Gastroesophageal sphincter (tissue), 4 donors: ENCODE measurements around the gene ZFYVE27. TPM values are rescaled to one million over a fixed set of nuclear protein-coding genes. Genes with fewer than 3 reads are reported as not detected.
A peak's percentile ranks its signal among the peaks of the same experiment; 100 is the strongest.

Experiments used
- ATAC-seq: fragments of 150-250 bp; one replicate; pipeline ENCODE4 v1.9.1; 2016; ENCODE audit warnings: mild to moderate bottlenecking, moderate library complexity
- H3K27ac ChIP-seq, 4 donors: fragments of 200-600 bp; sonication (generic) in 3 of 4; 1 replicate in 3 of 4; 2 replicates in 1 of 4; pipeline ENCODE4 v1.5.1; 2016 to 2019
- H3K27me3 ChIP-seq: fragments of 200-600 bp; sonication (generic); one replicate; pipeline ENCODE4 v1.5.1; 2019
- H3K36me3 ChIP-seq, 2 donors: fragments of 200-600 bp; sonication (generic); one replicate each; pipeline ENCODE4 v1.5.1; 2019; ENCODE audit warnings: control low read depth in 1 of 2
- H3K4me1 ChIP-seq, 3 donors: fragments of 200-600 bp; sonication (generic); 1 replicate in 2 of 3; 2 replicates in 1 of 3; pipeline ENCODE4 v1.5.1; 2016 to 2019; ENCODE audit warnings: control low read depth in 2 of 3
- H3K4me3 ChIP-seq, 2 donors: fragments of 200-600 bp; sonication (generic); one replicate each; pipeline ENCODE4 v1.5.1; 2019; ENCODE audit warnings: mild to moderate bottlenecking in 1 of 2, moderate library complexity in 1 of 2
- H3K9me3 ChIP-seq, 3 donors: fragments of 200-600 bp; sonication (generic); one replicate each; pipeline ENCODE4 v1.5.1; 2017 to 2019; ENCODE audit warnings: control low read depth in 2 of 3
- CTCF ChIP-seq, 4 experiments: fragments of 200-600 bp in 2 of 4; fragments of 450-650 bp in 2 of 4; sonication (generic) in 1 of 4; IDR thresholded peaks; one replicate each; pipeline ENCODE4 v1.5.1; 2017 to 2019; ENCODE audit warnings: antibody characterized with exemption in 4 of 4, mild to moderate bottlenecking in 2 of 4, moderate library complexity in 2 of 4
- EP300 ChIP-seq: sonication (generic); formaldehyde crosslinking; IDR thresholded peaks from one replicate; pipeline ENCODE4 v1.6.1; 2017; ENCODE audit warnings: antibody characterized with exemption, mild to moderate bottlenecking
- POLR2A ChIP-seq, 2 donors: fragments of 450-650 bp; IDR thresholded peaks; one replicate each; pipeline ENCODE4 v1.6.1; 2017; ENCODE audit warnings: antibody characterized with exemption in 2 of 2, mild to moderate bottlenecking in 2 of 2, moderate library complexity in 1 of 2
- POLR2AphosphoS5 ChIP-seq: sonication (generic); formaldehyde crosslinking; IDR thresholded peaks from one replicate; pipeline ENCODE4 v1.6.1; 2017; ENCODE audit warnings: antibody characterized with exemption
- WGBS, 2 donors: methylation state at CpG; one replicate each; pipeline ENCODE4 v1.1.5; 2018; ENCODE audit warnings: low coverage in 1 of 2; 5-methylcytosine and 5-hydroxymethylcytosine counted together
- total RNA-seq, 4 donors: library from RNA; depleted of rRNA; stranded (reverse); fragments of >200 nt; gene quantifications; one replicate each; pipeline ENCODE4 v1.1.0, GENCODE V29; 2016

ZFYVE27 gene
- total RNA-seq, 4 donors from 2014 or later, result 6.7 to 24.2 (median 19.2) TPM

GRCh38 chr10:97701438-97702069 is 35.4 kb upstream of the ZFYVE27 start:
- peak; percentile 91 for ATAC-seq
- H3K27ac ChIP-seq, result no peak overlapping the region
- 0 to 37% methylated on average over 4 to 5 of the region's 12 CpGs for WGBS, 2 donors

GRCh38 chr10:97703398-97704067 is 33.4 kb upstream of the ZFYVE27 start:
- H3K27ac ChIP-seq, result no peak overlapping the region
- ATAC-seq, result no peak
- no peaks in the 10 kb centered on the region for H3K36me3 ChIP-seq
- no peak overlapping the region for H3K4me3 ChIP-seq
- H3K27me3 ChIP-seq, result no peaks in the 10 kb centered on the region
- TF ChIP-seq POLR2AphosphoS5 (no peak), EP300 (no peak), CTCF (IDR thresholded peaks at IDR 0.05) (no peak), POLR2A (IDR thresholded peaks at IDR 0.05) (no peak)
- H3K4me1 ChIP-seq, result peaks cover 0 to 29% (median 9%) of the 10 kb centered on the region in 3 donors
- H3K9me3 ChIP-seq, result no peaks in the 10 kb centered on the region
- WGBS, 2 donors, result 69 to 87% methylated on average over 6 to 7 of the region's 7 CpGs

More at GRCh38 chr10:97701438-97702069, 35.4 kb upstream of the ZFYVE27 start:
- TF ChIP-seq POLR2AphosphoS5 (no peak), CTCF (IDR thresholded peaks at IDR 0.05) (peak; percentile 72 to 91 (median 86)), POLR2A (IDR thresholded peaks at IDR 0.05) (no peak), EP300 (no peak)
- H3K9me3 ChIP-seq, result no peaks in the 10 kb centered on the region
- H3K36me3 ChIP-seq, result no peaks in the 10 kb centered on the region
- H3K27me3 ChIP-seq, result no peaks in the 10 kb centered on the region
- H3K4me3 ChIP-seq, result no peak overlapping the region
- peaks cover 0 to 11% (median 0%) of the 10 kb centered on the region in 3 donors for H3K4me1 ChIP-seq

DNA sequence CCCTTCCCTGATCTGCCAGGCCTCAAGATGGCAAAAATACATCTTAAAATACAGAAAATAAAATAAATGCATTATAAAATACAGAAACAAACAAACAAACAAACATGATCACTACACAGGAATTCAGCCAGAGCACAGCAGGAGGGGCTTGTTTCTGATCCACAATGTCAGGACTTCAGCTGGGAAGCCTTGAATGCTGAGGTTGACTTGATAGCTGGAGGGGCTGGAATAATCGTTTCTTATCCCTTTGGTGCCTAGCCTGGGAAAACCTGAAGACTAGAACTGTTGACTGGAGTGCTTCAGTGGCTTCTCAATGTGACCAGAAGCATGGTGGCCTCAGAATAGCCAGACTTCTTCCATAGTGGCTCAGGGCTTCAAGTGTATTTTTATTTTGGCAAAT is 32.6 kb upstream of the ZFYVE27 start:
- Histone ChIP-seq H3K9me3 (no peaks in the 10 kb centered on the region), H3K27me3 (no peaks in the 10 kb centered on the region), H3K4me1 (peaks cover 0 to 37% (median 16%) of the 10 kb centered on the region in 3 donors), H3K4me3 (no peak overlapping the region), H3K27ac (no peak overlapping the region), H3K36me3 (no peaks in the 10 kb centered on the region)
- TF ChIP-seq CTCF (IDR thresholded peaks at IDR 0.05), result no peak
- no peak for TF ChIP-seq EP300
- ATAC-seq, result no peak
- WGBS, 2 donors, result 91 to 100% methylated on average over 1 of the region's 1 CpG

DNA sequence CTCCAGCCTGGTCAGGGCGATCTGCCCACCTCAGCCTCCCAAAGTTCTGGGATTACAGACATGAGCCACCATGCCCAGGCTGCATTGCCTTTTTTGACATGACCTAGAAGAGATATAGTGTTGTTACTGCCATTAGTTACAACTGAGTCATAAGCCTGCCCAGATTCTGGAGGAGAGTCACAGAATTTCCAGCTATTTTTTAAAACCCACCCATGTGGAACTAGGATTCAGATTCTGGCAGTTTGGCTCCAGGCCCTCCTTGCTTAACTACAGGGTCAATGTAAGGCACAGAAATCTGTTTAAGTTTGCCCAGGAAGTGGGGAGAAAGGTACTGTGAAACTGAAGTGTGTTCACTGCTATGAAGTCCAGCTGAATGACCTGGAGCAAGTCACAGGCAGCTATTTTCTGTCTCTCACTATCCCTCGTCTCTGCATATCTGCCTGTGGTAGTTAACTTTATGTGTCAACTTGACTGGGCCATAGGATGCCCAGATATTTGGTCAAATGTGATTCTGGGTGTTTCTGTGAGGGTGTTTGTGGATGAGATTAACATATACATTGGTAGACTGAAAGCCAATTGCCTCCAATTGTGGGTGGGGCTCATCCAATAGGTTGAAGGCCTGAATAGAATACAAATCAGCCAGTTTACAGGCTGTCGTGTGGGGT is 31.8 kb upstream of the ZFYVE27 start:
- Histone ChIP-seq H3K36me3 (no peaks in the 10 kb centered on the region), H3K9me3 (no peaks in the 10 kb centered on the region), H3K4me1 (peaks cover 0 to 45% (median 24%) of the 10 kb centered on the region in 3 donors), H3K4me3 (no peak overlapping the region), H3K27ac (no peak overlapping the region), H3K27me3 (no peaks in the 10 kb centered on the region)
- no peak for TF ChIP-seq POLR2AphosphoS5
- TF ChIP-seq POLR2A (IDR thresholded peaks at IDR 0.05), result no peak
- no peak for TF ChIP-seq CTCF (IDR thresholded peaks at IDR 0.05)
- TF ChIP-seq EP300, result no peak
- ATAC-seq, result no peak
- 67 to 100% methylated on average over 1 to 2 of the region's 3 CpGs for WGBS, 2 donors
